ENCODE results near the gene FBXO34. TPM values are rescaled to one million over a fixed set of nuclear protein-coding genes. Genes with fewer than 3 reads are reported as not detected.

Gene FBXO34
- total and polyA plus RNA-seq, 9 of the 15 experiments (the other 6 are each of a cell fraction or from before 2014, with no cell fraction given): 6.3 to 24.9 (median 16.2) TPM

DNA sequence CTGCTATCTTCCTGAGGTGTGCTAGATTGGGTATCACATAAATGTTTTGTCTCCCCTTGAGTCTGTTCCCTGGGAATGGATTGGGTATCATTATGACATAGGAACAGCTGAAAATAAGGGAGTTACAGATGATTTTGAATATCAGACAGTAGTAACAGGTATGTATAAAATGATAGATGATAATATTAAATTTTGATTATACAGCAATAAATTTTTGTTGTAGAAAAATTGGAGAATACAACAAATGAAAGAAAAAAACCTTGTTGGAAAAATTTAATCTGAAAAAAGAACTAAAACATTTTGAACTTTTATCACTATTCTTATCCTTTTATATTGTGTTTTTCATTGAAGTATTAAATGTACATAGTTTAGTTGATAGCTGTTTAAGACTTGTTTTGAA, 43.2 kb downstream of the FBXO34 start:
- BruUV-seq (replicated peaks): no TSS peak
- POLR2A ChIA-PET: no interaction called here
- peaks cover 14% of the 10 kb centered on the region; the same call in 1 of the 3 replicates for H3K79me2 ChIP-seq (ENCODE audit: control insufficient read depth, insufficient read depth, low read length)
- FAIRE-seq (no peak), DNase-seq (ENCODE audit: extremely low read depth in 1 of 4, low spot score in 3 of 4) (no peak), ATAC-seq (no peak)
- H4K20me1 ChIP-seq (replicated peaks; ENCODE audit: control insufficient read depth, insufficient read depth, low read length): no peaks in the 10 kb centered on the region
- no peak overlapping the region for H2AFZ ChIP-seq (ENCODE audit: low read depth, low read length)
- peaks cover 7% of the 10 kb centered on the region for H3K9me3 ChIP-seq (replicated peaks; ENCODE audit: control insufficient read depth, insufficient read depth, low read depth, low read length)
- H3K4me3 ChIP-seq: no peak overlapping the region
- H3K4me2 ChIP-seq (ENCODE audit: insufficient read depth, low read length): no peak overlapping the region
- no peaks in the 10 kb centered on the region for H3K27me3 ChIP-seq (ENCODE audit: control insufficient read depth in 2 of 2, insufficient read depth in 2 of 2, low read length in 2 of 2)
- H3K9me1 ChIP-seq (ENCODE audit: control insufficient read depth, insufficient read depth, low read length): no peaks in the 10 kb centered on the region
- TF ChIP-seq ZNF316 (IDR thresholded peaks at IDR 0.05) (peak; percentile 80), ZNF57 (CRISPR knock-in tag; IDR thresholded peaks at IDR 0.05) (no peak), C11orf30 (IDR thresholded peaks at IDR 0.05; ENCODE audit: low read depth) (peak; percentile 51; the same call in 1 of the 2 replicates), LCOR (CRISPR knock-in tag; IDR thresholded peaks at IDR 0.05) (no peak)
- H3K36me3 ChIP-seq (ENCODE audit: control insufficient read depth, insufficient read depth, low read length): peaks cover 27% of the 10 kb centered on the region
- in situ Hi-C loops (cut with MboI) (no loop called here), intact Hi-C loops (cut with micrococcal nuclease) (no loop called here)
- H3K27ac ChIP-seq (ENCODE audit: extremely low read depth, low read depth, low read length): no peak overlapping the region
- no peak overlapping the region for H3K9ac ChIP-seq (ENCODE audit: insufficient read depth in 1 of 2, low read depth in 2 of 2, low read length in 2 of 2)
- CTCF ChIA-PET (ENCODE audit: low intra/inter-chr PET ratio): no interaction called here
- H3K4me1 ChIP-seq (replicated peaks in 1 of 2; ENCODE audit: control insufficient read depth in 2 of 2, insufficient read depth in 2 of 2, low read length in 2 of 2): no peaks in the 10 kb centered on the region

DNA sequence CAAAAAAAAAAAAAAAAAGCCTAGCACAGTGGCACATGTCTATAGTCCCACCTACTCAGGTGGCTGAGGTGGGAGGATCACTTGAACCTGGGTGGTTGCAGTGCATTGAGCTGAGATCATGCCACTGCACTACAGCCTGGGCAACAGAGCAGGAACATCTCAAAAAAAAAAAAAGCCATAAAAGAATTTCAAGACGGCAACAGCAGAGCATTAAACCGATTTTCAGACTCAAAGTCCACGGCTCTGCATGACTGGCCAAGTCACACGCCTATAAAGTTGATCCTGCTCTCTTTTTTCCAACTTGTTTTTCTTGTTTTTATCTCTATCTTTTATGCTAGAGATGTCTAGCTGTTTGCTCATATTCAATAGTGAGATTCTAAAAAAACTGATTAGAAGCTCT, 45.3 kb downstream of the FBXO34 start:
- no TSS peak for BruUV-seq (replicated peaks)
- H3K9me3 ChIP-seq (replicated peaks; ENCODE audit: control insufficient read depth, insufficient read depth, low read depth, low read length): peaks cover 3% of the 10 kb centered on the region; the same call in 1 of the 2 replicates
- H3K36me3 ChIP-seq (ENCODE audit: control insufficient read depth, insufficient read depth, low read length): peaks cover 24% of the 10 kb centered on the region
- in situ Hi-C loops (cut with MboI): no loop called here
- ChIA-PET CTCF (ENCODE audit: low intra/inter-chr PET ratio) (no interaction called here), POLR2A (interaction anchor here (1.1 kb wide), 1 partner anchor 8 kb away, joined by 4 read pairs; no protein-coding TSS in a partner anchor)
- H3K27ac ChIP-seq (ENCODE audit: extremely low read depth, low read depth, low read length): no peak overlapping the region
- no peaks in the 10 kb centered on the region for H4K20me1 ChIP-seq (replicated peaks; ENCODE audit: control insufficient read depth, insufficient read depth, low read length)
- no peaks in the 10 kb centered on the region for H3K4me1 ChIP-seq (replicated peaks in 1 of 2; ENCODE audit: control insufficient read depth in 2 of 2, insufficient read depth in 2 of 2, low read length in 2 of 2)
- DNase-seq (ENCODE audit: extremely low read depth in 1 of 4, low spot score in 3 of 4) (no peak), ATAC-seq (no peak), FAIRE-seq (no peak)
- H3K27me3 ChIP-seq (ENCODE audit: control insufficient read depth in 2 of 2, insufficient read depth in 2 of 2, low read length in 2 of 2): no peaks in the 10 kb centered on the region
- no peak overlapping the region for H2AFZ ChIP-seq (ENCODE audit: low read depth, low read length)
- intact Hi-C loops (cut with micrococcal nuclease): no loop called here
- H3K9ac ChIP-seq (ENCODE audit: insufficient read depth in 1 of 2, low read depth in 2 of 2, low read length in 2 of 2): no peak overlapping the region
- no peaks in the 10 kb centered on the region for H3K9me1 ChIP-seq (ENCODE audit: control insufficient read depth, insufficient read depth, low read length)
- WGBS (ENCODE audit: insufficient coverage, low coverage, missing lambda C conversion rate): 98% methylated on average over 4 of the region's 4 CpGs
- 0 out of 3 replicates have a peak, but pooled peaks cover 2% of the 10 kb centered on the region for H3K79me2 ChIP-seq (ENCODE audit: control insufficient read depth, insufficient read depth, low read length)
- H3K4me2 ChIP-seq (ENCODE audit: insufficient read depth, low read length): no peak overlapping the region
- no peak overlapping the region for H3K4me3 ChIP-seq
- TF ChIP-seq, protein P1, sequence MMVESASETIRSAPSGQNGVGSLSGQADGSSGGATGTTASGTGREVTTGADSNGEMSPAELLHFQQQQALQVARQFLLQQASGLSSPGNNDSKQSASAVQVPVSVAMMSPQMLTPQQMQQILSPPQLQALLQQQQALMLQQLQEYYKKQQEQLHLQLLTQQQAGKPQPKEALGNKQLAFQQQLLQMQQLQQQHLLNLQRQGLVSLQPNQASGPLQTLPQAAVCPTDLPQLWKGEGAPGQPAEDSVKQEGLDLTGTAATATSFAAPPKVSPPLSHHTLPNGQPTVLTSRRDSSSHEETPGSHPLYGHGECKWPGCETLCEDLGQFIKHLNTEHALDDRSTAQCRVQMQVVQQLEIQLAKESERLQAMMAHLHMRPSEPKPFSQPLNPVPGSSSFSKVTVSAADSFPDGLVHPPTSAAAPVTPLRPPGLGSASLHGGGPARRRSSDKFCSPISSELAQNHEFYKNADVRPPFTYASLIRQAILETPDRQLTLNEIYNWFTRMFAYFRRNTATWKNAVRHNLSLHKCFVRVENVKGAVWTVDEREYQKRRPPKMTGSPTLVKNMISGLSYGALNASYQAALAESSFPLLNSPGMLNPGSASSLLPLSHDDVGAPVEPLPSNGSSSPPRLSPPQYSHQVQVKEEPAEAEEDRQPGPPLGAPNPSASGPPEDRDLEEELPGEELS (CRISPR knock-in tag; IDR thresholded peaks at IDR 0.05; ENCODE audit: borderline replicate concordance): no peak
- no peak for TF ChIP-seq RBM25 (IDR thresholded peaks at IDR 0.05; ENCODE audit: low read depth, low read length, severe bottlenecking)
- TF ChIP-seq, protein P2, sequence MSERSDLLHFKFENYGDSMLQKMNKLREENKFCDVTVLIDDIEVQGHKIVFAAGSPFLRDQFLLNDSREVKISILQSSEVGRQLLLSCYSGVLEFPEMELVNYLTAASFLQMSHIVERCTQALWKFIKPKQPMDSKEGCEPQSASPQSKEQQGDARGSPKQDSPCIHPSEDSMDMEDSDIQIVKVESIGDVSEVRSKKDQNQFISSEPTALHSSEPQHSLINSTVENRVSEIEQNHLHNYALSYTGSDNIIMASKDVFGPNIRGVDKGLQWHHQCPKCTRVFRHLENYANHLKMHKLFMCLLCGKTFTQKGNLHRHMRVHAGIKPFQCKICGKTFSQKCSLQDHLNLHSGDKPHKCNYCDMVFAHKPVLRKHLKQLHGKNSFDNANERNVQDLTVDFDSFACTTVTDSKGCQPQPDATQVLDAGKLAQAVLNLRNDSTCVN (CRISPR knock-in tag; IDR thresholded peaks at IDR 0.05): no peak
- no peak for TF ChIP-seq YBX1 (IDR thresholded peaks at IDR 0.05)
